Measurements from ENCODE around the gene BMP8A.
A peak's percentile ranks its signal among the peaks of the same experiment; 100 is the strongest.
"Not testable (repeated sequence)": the region's sequence is repeated elsewhere in the genome, so short reads cannot be mapped to it uniquely, and the experiment has no call there.

Gene BMP8A

GRCh38 chr1:39508266-39508665, 16.8 kb downstream of the BMP8A start:
- DNase-seq = no peak

GRCh38 chr1:39508857-39509305, 17.4 kb downstream of the BMP8A start:
- no peak for DNase-seq

- DNase-seq = peak; percentile 33
These were observed 18.0 kb downstream of the BMP8A start for GRCh38 chr1:39509360-39510009.

- not testable (repeated sequence) for DNase-seq
These were observed 19.2 kb downstream of the BMP8A start for GRCh38 chr1:39510570-39511186.

GRCh38 chr1:39511477-39511876, 20.0 kb downstream of the BMP8A start:
- DNase-seq = not testable (repeated sequence)

- DNase-seq = not testable (repeated sequence)
These were observed 20.9 kb downstream of the BMP8A start for GRCh38 chr1:39512234-39512847.

GRCh38 chr1:39514710-39515124, 23.3 kb downstream of the BMP8A start:
- DNase-seq = not testable (repeated sequence)

- not testable (repeated sequence) for DNase-seq
These were observed 24.0 kb downstream of the BMP8A start for GRCh38 chr1:39515131-39516086.

- DNase-seq = not testable (repeated sequence)
These were observed 25.4 kb downstream of the BMP8A start for GRCh38 chr1:39516841-39517240.

GRCh38 chr1:39517936-39518335, 26.5 kb downstream of the BMP8A start:
- not testable (repeated sequence) for DNase-seq

GRCh38 chr1:39519376-39519775, 27.9 kb downstream of the BMP8A start:
- DNase-seq = not testable (repeated sequence)

- not testable (repeated sequence) for DNase-seq
These were observed 30.8 kb downstream of the BMP8A start for GRCh38 chr1:39522221-39522620.

GRCh38 chr1:39522661-39523567, 31.5 kb downstream of the BMP8A start:
- no peak for DNase-seq

GRCh38 chr1:39524171-39524570, 32.7 kb downstream of the BMP8A start:
- DNase-seq = no peak

GRCh38 chr1:39524591-39525365, 33.3 kb downstream of the BMP8A start:
- no peak for DNase-seq

GRCh38 chr1:39525366-39526165, 34.1 kb downstream of the BMP8A start:
- peak; percentile 79 for DNase-seq

- DNase-seq = no peak
These were observed 35.2 kb downstream of the BMP8A start for GRCh38 chr1:39526466-39527189.

GRCh38 chr1:39527190-39527579, 35.7 kb downstream of the BMP8A start:
- DNase-seq = not testable (repeated sequence)

GRCh38 chr1:39528082-39528481, 36.6 kb downstream of the BMP8A start:
- DNase-seq = no peak

All from activated CD4-positive, alpha-beta T cell treated with anti-CD3 and anti-CD28 coated beads, Interleukin-2, Interleukin-6, amounts not matched to agents 100 ng/mL and 50 ng/mL, durations not matched to agents 16 hours and 8 hours (primary cell).